Activated B cell treated with CpG ODN at 0.5 μM for 24 hours (primary cell): Measurements from ENCODE around the gene POLE2. TPM values are rescaled to one million over a fixed set of nuclear protein-coding genes. Genes with fewer than 3 reads are reported as not detected.
"Not testable (repeated sequence)": the region's sequence is repeated elsewhere in the genome, so short reads cannot be mapped to it uniquely, and the experiment has no call there.

Source experiments
- ATAC-seq: fragments of 200-7000 bp; cut with Tn5 transposase; one replicate; pipeline ENCODE4 v1.10.0; 2021; ENCODE audit warnings: low read depth, mild to moderate bottlenecking, moderate library complexity
- CTCF ChIA-PET: fragments of 350-600 bp; sonication (Branson Sonifier 250); formaldehyde crosslinking; loops from one replicate; lab custom pipeline; 2021; ENCODE audit warnings: antibody characterized with exemption; lab: Charles Lee
- POLR2A ChIA-PET: fragments of 350-600 bp; sonication (Branson Sonifier 250); formaldehyde crosslinking; loops from one replicate; lab custom pipeline; 2021; ENCODE audit warnings: antibody characterized with exemption; lab: Charles Lee
- DNase-seq: peaks from one replicate; pipeline ENCODE4 v3.0.0; 2022
- H3K27ac Mint-ChIP-seq: one replicate; pipeline ENCODE4 v1.8.0; 2020; ENCODE audit warnings: mixed read lengths
- H3K27me3 Mint-ChIP-seq: one replicate; pipeline ENCODE4 v1.8.0; 2021; ENCODE audit warnings: mixed read lengths
- H3K36me3 Mint-ChIP-seq: one replicate; pipeline ENCODE4 v1.8.0; 2021; ENCODE audit warnings: low read depth, mixed read lengths
- H3K4me1 Mint-ChIP-seq: one replicate; pipeline ENCODE4 v1.8.0; 2021; ENCODE audit warnings: mixed read lengths
- H3K4me3 Mint-ChIP-seq: one replicate; pipeline ENCODE4 v1.8.0; 2020; ENCODE audit warnings: mild to moderate bottlenecking, mixed read lengths
- H3K9me3 Mint-ChIP-seq: one replicate; pipeline ENCODE4 v1.8.0; 2020; ENCODE audit warnings: mixed read lengths
- intact Hi-C: fragments of 100-400 bp; cut with micrococcal nuclease; formaldehyde crosslinking; loops from one replicate; pipeline ENCODE4 v1.15.1; 2024
- total RNA-seq: library from RNA; stranded (reverse); gene quantifications from 2 replicates; pipeline ENCODE4 v1.2.3, GENCODE V29; 2022
- TF ChIP-seq, protein P1 (sequence below): fragments of 200-600 bp; IDR thresholded peaks from one replicate; pipeline ENCODE4 v1.8.0; 2022; ENCODE audit warnings: antibody characterized with exemption, mild to moderate bottlenecking

POLE2 gene
- total RNA-seq, 1 donor from 2014 or later = 5.3 TPM

GRCh38 chr14:49659526-49660455 lies 28.2 kb downstream of the POLE2 start:
- DNase-seq (no peak), ATAC-seq (no peak)
- Mint-ChIP-seq H3K4me1 (no peaks in the 10 kb centered on the region), H3K36me3 (no peaks in the 10 kb centered on the region), H3K27me3 (no peaks in the 10 kb centered on the region), H3K27ac (no peak overlapping the region), H3K4me3 (no peak overlapping the region), H3K9me3 (no peaks in the 10 kb centered on the region)
- ChIA-PET POLR2A (no interaction called here), CTCF (interaction anchor here (1.2 kb wide), 1 partner anchor 171 kb away, joined by 3 read pairs; no protein-coding TSS in a partner anchor)
- intact Hi-C loops = no loop called here
- TF ChIP-seq, protein P1, sequence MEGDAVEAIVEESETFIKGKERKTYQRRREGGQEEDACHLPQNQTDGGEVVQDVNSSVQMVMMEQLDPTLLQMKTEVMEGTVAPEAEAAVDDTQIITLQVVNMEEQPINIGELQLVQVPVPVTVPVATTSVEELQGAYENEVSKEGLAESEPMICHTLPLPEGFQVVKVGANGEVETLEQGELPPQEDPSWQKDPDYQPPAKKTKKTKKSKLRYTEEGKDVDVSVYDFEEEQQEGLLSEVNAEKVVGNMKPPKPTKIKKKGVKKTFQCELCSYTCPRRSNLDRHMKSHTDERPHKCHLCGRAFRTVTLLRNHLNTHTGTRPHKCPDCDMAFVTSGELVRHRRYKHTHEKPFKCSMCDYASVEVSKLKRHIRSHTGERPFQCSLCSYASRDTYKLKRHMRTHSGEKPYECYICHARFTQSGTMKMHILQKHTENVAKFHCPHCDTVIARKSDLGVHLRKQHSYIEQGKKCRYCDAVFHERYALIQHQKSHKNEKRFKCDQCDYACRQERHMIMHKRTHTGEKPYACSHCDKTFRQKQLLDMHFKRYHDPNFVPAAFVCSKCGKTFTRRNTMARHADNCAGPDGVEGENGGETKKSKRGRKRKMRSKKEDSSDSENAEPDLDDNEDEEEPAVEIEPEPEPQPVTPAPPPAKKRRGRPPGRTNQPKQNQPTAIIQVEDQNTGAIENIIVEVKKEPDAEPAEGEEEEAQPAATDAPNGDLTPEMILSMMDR = no peak

DNA sequence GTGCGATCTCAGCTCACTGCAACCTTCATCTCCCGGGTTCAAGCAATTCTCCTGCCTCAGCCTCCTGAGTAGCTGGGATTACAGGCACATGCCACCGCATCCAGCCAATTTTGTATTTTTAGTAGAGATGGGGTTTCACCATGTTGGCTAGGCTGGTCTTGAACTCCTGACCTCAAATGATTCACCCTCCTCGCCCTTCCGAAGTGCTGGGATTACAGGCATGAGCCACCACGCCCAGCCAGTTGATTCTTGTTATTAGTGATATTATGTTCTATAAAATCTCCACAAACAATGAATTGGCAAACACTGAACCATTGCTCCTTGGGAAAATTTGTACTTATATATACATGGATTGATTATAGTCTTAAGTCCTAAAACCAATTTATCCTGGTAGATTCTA lies 30.5 kb downstream of the POLE2 start:
- H3K27ac Mint-ChIP-seq, H3K36me3 Mint-ChIP-seq, ATAC-seq, CTCF ChIA-PET, DNase-seq, H3K9me3 Mint-ChIP-seq, intact Hi-C loops, H3K4me1 Mint-ChIP-seq, POLR2A ChIA-PET, H3K4me3 Mint-ChIP-seq, H3K27me3 Mint-ChIP-seq: not testable (repeated sequence)

DNA sequence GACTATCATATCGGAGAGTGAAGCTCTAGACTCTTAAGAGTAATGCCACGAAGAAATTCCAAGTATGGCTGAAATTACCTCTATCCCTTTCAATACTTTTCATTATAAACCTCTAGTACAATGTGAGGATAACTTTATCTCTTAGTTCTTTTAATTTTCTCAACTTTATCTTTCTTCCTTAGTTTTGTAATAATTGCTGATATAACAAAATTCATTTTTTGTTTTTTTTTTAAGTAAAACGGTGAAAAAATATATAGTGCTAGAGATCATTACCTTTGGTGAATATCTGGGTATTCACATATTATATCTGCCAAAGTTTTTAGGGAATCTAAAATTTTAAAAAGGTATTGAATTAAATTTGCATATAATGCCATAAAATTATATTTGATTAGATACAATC lies 33.5 kb downstream of the POLE2 start:
- ChIA-PET POLR2A (no interaction called here), CTCF (interaction anchor here (0.8 kb wide), 1 partner anchor 21 kb away, joined by 3 read pairs; no protein-coding TSS in a partner anchor)
- Mint-ChIP-seq H3K4me1 (peaks cover 2% of the 10 kb centered on the region), H3K27ac (no peak overlapping the region), H3K4me3 (no peak overlapping the region), H3K9me3 (no peaks in the 10 kb centered on the region), H3K36me3 (peaks cover 5% of the 10 kb centered on the region), H3K27me3 (no peaks in the 10 kb centered on the region)
- TF ChIP-seq, protein P1 = no peak
- DNase-seq (no peak), ATAC-seq (no peak)
- intact Hi-C loops = no loop called here

DNA sequence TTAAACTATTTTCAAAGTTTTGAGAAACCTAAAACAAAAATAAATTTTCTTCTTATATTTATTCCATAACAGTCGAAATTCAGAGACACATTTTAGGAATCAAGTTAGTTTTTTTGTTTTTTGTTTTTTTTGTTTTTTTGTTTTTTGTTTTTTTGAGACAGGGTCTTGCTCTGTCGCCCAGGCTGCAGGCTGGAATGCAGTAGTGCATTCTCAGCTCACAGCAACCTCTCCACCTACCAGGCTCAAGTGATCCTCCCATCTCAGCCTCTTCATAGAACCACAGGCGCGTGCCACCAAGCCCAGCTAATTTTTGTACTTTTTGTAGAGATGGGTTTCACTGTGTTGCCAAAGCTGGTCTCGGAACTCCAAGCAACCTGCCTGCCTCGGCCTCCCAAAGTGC lies 34.5 kb downstream of the POLE2 start:
- Mint-ChIP-seq H3K9me3 (no peaks in the 10 kb centered on the region), H3K27ac (no peak overlapping the region), H3K27me3 (no peaks in the 10 kb centered on the region), H3K36me3 (peaks cover 5% of the 10 kb centered on the region), H3K4me3 (no peak overlapping the region), H3K4me1 (peaks cover 2% of the 10 kb centered on the region)
- ATAC-seq = no peak
- intact Hi-C loops = no loop called here
- ChIA-PET POLR2A (no interaction called here), CTCF (no interaction called here)
- TF ChIP-seq, protein P1 = no peak
- no peak for DNase-seq

- peak overlapping the region; percentile 19 for H3K4me3 Mint-ChIP-seq
- intact Hi-C loops = no loop called here
Observed at GRCh38 chr14:49642163-49642562, 45.9 kb downstream of the POLE2 start.

More at GRCh38 chr14:49642163-49642562, 45.9 kb downstream of the POLE2 start:
- peaks cover 50% of the 10 kb centered on the region for H3K4me1 Mint-ChIP-seq
- no peak for DNase-seq
- no peak for ATAC-seq
- H3K27ac Mint-ChIP-seq = peak overlapping the region; percentile 13
- H3K36me3 Mint-ChIP-seq = peaks cover 52% of the 10 kb centered on the region
- CTCF ChIA-PET = no interaction called here
- H3K27me3 Mint-ChIP-seq = no peaks in the 10 kb centered on the region
- POLR2A ChIA-PET = no interaction called here
- H3K9me3 Mint-ChIP-seq = no peaks in the 10 kb centered on the region
- TF ChIP-seq, protein P1 = no peak
